Measurements from ENCODE around the gene RFX8. TPM values are rescaled to one million over a fixed set of nuclear protein-coding genes. Genes with fewer than 3 reads are reported as not detected.

Gene RFX8
- total and polyA plus RNA-seq, 2 donors (not counting 3 experiments of a cell fraction or from before 2014, with no cell fraction given): 0.21 to 1.00 TPM

DNA sequence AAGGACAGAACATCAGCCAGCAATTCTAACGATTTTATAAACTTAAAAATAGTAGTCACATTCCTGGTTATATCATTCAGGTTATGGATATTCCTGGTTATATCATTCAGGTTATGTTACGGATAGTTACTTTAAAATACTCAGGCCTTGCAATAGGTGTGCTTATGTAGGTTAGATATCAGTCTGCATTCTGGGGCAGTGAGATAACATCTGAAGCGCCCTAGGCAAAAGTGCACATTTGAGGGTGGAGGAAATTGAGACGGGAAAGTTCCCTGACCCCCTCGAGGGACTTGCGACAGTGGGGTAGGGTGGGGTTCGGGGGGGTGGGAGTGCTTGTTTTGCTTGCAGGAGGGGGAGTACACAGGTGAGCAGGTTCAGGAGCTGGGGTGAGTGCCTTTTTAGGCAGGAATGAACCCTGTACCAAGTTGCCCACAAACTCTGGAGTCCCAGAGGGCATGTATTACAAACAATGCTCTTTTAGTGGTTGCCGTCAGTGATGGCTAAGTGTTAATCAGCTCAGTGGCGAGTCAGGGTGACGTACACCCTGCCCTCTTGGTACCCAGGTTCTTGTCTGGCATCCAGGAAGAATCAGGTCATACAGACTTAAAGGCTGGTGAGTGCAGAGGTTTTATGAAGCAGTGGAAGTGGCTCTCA is 119.4 kb downstream of the RFX8 start:
- POLR2A ChIA-PET: no interaction called here
- Histone ChIP-seq H4K20me1 (replicated peaks; ENCODE audit: control insufficient read depth, extremely low read depth, insufficient read depth, low read length) (no peaks in the 10 kb centered on the region), H2AFZ (ENCODE audit: low read depth, low read length) (no peak overlapping the region), H3K36me3 (ENCODE audit: control insufficient read depth in 2 of 2, extremely low read depth in 1 of 2, insufficient read depth in 2 of 2, low read length in 2 of 2) (no peaks in the 10 kb centered on the region), H3K4me2 (ENCODE audit: insufficient read depth, low read length) (no peak overlapping the region), H3K79me2 (ENCODE audit: control insufficient read depth, insufficient read depth, low read length) (no peaks in the 10 kb centered on the region), H3K27ac (ENCODE audit: insufficient read depth, low read depth, low read length) (no peak overlapping the region), H3K9me1 (replicated peaks; ENCODE audit: control insufficient read depth, extremely low read depth, insufficient read depth, low read length) (no peaks in the 10 kb centered on the region), H3K4me3 (replicated peaks in 1 of 3; ENCODE audit: insufficient read depth in 1 of 3, low read depth in 1 of 3, low read length in 3 of 3) (no peak overlapping the region), H3K27me3 (ENCODE audit: control insufficient read depth in 2 of 2, insufficient read depth in 2 of 2, low read length in 2 of 2) (no peaks in the 10 kb centered on the region), H3K9ac (replicated peaks; ENCODE audit: extremely low read depth, insufficient read depth, low read length) (no peak overlapping the region), H3K4me1 (ENCODE audit: control insufficient read depth, extremely low read depth, insufficient read depth, low read length) (no peaks in the 10 kb centered on the region), H3K9me3 (replicated peaks; ENCODE audit: control insufficient read depth, insufficient read depth, low read length) (no peaks in the 10 kb centered on the region)
- FAIRE-seq (no peak), DNase-seq (ENCODE audit: low read depth, low spot score) (no peak)
- dilution Hi-C loops (cut with MboI; ENCODE audit: extremely low pct_ligation_motif_present, low sequenced_read_pairs) (no loop called here), intact Hi-C loops (cut with micrococcal nuclease) (no loop called here)
- BruUV-seq (replicated peaks): no TSS peak
- CTCF ChIA-PET: interaction anchor here (2.3 kb wide), 1 partner anchor 14 kb away, joined by 11 read pairs; no protein-coding TSS in a partner anchor
- TF ChIP-seq GATA2 (IDR thresholded peaks at IDR 0.05; ENCODE audit: insufficient read depth, insufficient read length, low read depth, low read length) (no peak), MYC (IDR thresholded peaks at IDR 0.05; ENCODE audit: low read depth, low read length) (no peak), POLR2AphosphoS5 (IDR thresholded peaks at IDR 0.05; ENCODE audit: insufficient read depth, low read depth, low read length) (no peak), JUN (IDR thresholded peaks at IDR 0.05; ENCODE audit: borderline replicate concordance, insufficient read depth, insufficient read length, low read depth) (no peak), POLR2A (IDR thresholded peaks at IDR 0.05; ENCODE audit: low read depth, low read length) (no peak), FOS (IDR thresholded peaks at IDR 0.05; ENCODE audit: borderline replicate concordance, insufficient read depth, low read length) (no peak), EZH2 (IDR thresholded peaks at IDR 0.05; ENCODE audit: borderline replicate concordance, low read depth, low read length, severe bottlenecking) (no peak)
- TF ChIP-seq, protein P1, sequence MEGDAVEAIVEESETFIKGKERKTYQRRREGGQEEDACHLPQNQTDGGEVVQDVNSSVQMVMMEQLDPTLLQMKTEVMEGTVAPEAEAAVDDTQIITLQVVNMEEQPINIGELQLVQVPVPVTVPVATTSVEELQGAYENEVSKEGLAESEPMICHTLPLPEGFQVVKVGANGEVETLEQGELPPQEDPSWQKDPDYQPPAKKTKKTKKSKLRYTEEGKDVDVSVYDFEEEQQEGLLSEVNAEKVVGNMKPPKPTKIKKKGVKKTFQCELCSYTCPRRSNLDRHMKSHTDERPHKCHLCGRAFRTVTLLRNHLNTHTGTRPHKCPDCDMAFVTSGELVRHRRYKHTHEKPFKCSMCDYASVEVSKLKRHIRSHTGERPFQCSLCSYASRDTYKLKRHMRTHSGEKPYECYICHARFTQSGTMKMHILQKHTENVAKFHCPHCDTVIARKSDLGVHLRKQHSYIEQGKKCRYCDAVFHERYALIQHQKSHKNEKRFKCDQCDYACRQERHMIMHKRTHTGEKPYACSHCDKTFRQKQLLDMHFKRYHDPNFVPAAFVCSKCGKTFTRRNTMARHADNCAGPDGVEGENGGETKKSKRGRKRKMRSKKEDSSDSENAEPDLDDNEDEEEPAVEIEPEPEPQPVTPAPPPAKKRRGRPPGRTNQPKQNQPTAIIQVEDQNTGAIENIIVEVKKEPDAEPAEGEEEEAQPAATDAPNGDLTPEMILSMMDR (IDR thresholded peaks at IDR 0.05; ENCODE audit: extremely low read depth in 1 of 2, insufficient read depth in 1 of 2, low read depth in 1 of 2, low read length in 2 of 2): no peak
- TF ChIP-seq, protein P2, sequence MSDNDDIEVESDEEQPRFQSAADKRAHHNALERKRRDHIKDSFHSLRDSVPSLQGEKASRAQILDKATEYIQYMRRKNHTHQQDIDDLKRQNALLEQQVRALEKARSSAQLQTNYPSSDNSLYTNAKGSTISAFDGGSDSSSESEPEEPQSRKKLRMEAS (IDR thresholded peaks at IDR 0.05; ENCODE audit: insufficient read depth, insufficient read length): no peak

Data from endothelial cell of umbilical vein (primary cell).